K562 (cell line): ENCODE results near the gene CBX3. TPM values are rescaled to one million over a fixed set of nuclear protein-coding genes. Genes with fewer than 3 reads are reported as not detected.

Source experiments
- ATF2 ChIP-seq: sonication (generic); formaldehyde crosslinking; IDR thresholded peaks from 2 replicates; pipeline ENCODE4 v1.8.1; 2022; ENCODE audit warnings: missing genetic modification reagents
- BRD9 ChIP-seq: fragments of 450-650 bp; IDR thresholded peaks from 2 replicates; pipeline ENCODE4 v1.6.1; 2018; ENCODE audit warnings: low read depth; ENCODE audit not compliant: partially characterized antibody
- CREB1 ChIP-seq, 2 experiments: sonication (generic) in 1 of 2; formaldehyde crosslinking in 1 of 2; IDR thresholded peaks; 2 replicates each; pipeline versions ENCODE4 v1.6.1 to v1.8.0; 2012 to 2022; ENCODE audit warnings: inconsistent platforms in 1 of 2, mild to moderate bottlenecking in 1 of 2, missing genetic modification reagents in 1 of 2, moderate library complexity in 1 of 2
- CXXC5 ChIP-seq: fragments of 250-450 bp; sonication (Bioruptor Pico); IDR thresholded peaks from 2 replicates; pipeline ENCODE4 v1.8.0; 2022; ENCODE audit warnings: inconsistent platforms, mild to moderate bottlenecking, moderate library complexity
- EHMT2 ChIP-seq: fragments of 450-650 bp; IDR thresholded peaks from 2 replicates; pipeline ENCODE4 v1.6.1; 2018; ENCODE audit warnings: antibody characterized with exemption
- GABPB2 ChIP-seq: fragments of 250-450 bp; sonication (Bioruptor Pico); conservative IDR thresholded peaks from 2 replicates; pipeline ENCODE4 v1.5.1; 2021; ENCODE audit warnings: mild to moderate bottlenecking
- GTF2A2 ChIP-seq: IDR thresholded peaks from 2 replicates; pipeline ENCODE4 v1.6.1; 2016; ENCODE audit warnings: mild to moderate bottlenecking, missing genetic modification characterization, missing compliant biosample characterization
- HDAC3 ChIP-seq: fragments of 450-650 bp; IDR thresholded peaks from 2 replicates; pipeline ENCODE4 v1.6.1; 2018; ENCODE audit warnings: borderline replicate concordance, mild to moderate bottlenecking, moderate library complexity; ENCODE audit not compliant: partially characterized antibody
- HDGF ChIP-seq: fragments of 450-650 bp; IDR thresholded peaks from 2 replicates; pipeline ENCODE4 v1.6.1; 2016
- MAFK ChIP-seq: IDR thresholded peaks from 2 replicates; pipeline ENCODE4 v1.6.1; 2011; ENCODE audit warnings: low read length, improper control_type of control experiment
- MTA2 ChIP-seq: fragments of 450-650 bp; IDR thresholded peaks from 2 replicates; pipeline ENCODE4 v1.6.1; 2016; ENCODE audit warnings: low read depth
- NBN ChIP-seq: fragments of 450-650 bp; IDR thresholded peaks from 2 replicates; pipeline ENCODE4 v1.6.1; 2016; ENCODE audit warnings: low read depth, mild to moderate bottlenecking
- NCOA1 ChIP-seq: fragments of 450-650 bp; IDR thresholded peaks from 2 replicates; pipeline ENCODE4 v1.6.1; 2016; ENCODE audit warnings: low read depth
- NFIC ChIP-seq: fragments of 450-650 bp; IDR thresholded peaks from 2 replicates; pipeline ENCODE4 v1.6.1; 2017; ENCODE audit warnings: mild to moderate bottlenecking, inconsistent platforms
- NRF1 ChIP-seq, 2 experiments: fragments of 450-650 bp; IDR thresholded peaks in 1 of 2; conservative IDR thresholded peaks in 1 of 2; 2 replicates each; pipeline ENCODE4 v1.6.1; 2014; ENCODE audit warnings: mild to moderate bottlenecking in 2 of 2
- PHB2 ChIP-seq: fragments of 450-650 bp; IDR thresholded peaks from 2 replicates; pipeline ENCODE4 v1.6.1; 2017; ENCODE audit warnings: low read depth
- RAD51 ChIP-seq: fragments of 450-650 bp; IDR thresholded peaks from 2 replicates; pipeline ENCODE4 v1.7.1; 2016; ENCODE audit warnings: low read depth, mild to moderate bottlenecking, borderline replicate concordance
- RBM22 ChIP-seq: fragments of 200-400 bp; formaldehyde crosslinking; IDR thresholded peaks from 2 replicates; pipeline ENCODE4 v1.6.1; 2018; ENCODE audit warnings: low read length, low read depth; ENCODE audit not compliant: poor library complexity, severe bottlenecking
- SOX6 ChIP-seq: fragments of 450-650 bp; IDR thresholded peaks from 2 replicates; pipeline ENCODE4 v1.6.1; 2014; ENCODE audit warnings: mild to moderate bottlenecking
- STAT5A ChIP-seq: IDR thresholded peaks from 2 replicates; pipeline ENCODE4 v1.6.1; 2012; ENCODE audit warnings: low read length, inconsistent platforms, borderline replicate concordance
- TAL1 ChIP-seq: fragments of 450-650 bp; IDR thresholded peaks from 2 replicates; pipeline ENCODE4 v1.6.1; 2016; ENCODE audit warnings: mild to moderate bottlenecking
- TEAD4 ChIP-seq, 2 experiments: sonication (generic) in 1 of 2; formaldehyde crosslinking in 1 of 2; IDR thresholded peaks; 2 replicates each; pipeline versions ENCODE4 v1.6.1 to v1.8.0; 2012 to 2022; ENCODE audit warnings: borderline replicate concordance in 1 of 2, inconsistent platforms in 1 of 2, low read length in 1 of 2, mild to moderate bottlenecking in 1 of 2, missing genetic modification reagents in 1 of 2
- TFE3 ChIP-seq: fragments of 450-650 bp; formaldehyde crosslinking; IDR thresholded peaks from 2 replicates; pipeline ENCODE4 v1.4.0; 2020; ENCODE audit warnings: mild to moderate bottlenecking, mixed read lengths
- ZNF165 ChIP-seq: fragments of 250-450 bp; sonication (Bioruptor Pico); IDR thresholded peaks from 2 replicates; pipeline ENCODE4 v1.4.0; 2020; ENCODE audit warnings: borderline replicate concordance
- polyA plus RNA-seq, 8 experiments: library from polyadenylated mRNA; depleted of rRNA in 4 of 8; stranded (reverse) in 5 of 8; unstranded in 3 of 8; fragments of >200 nt; fragmentation: Nextera tagmentation in 2 of 8; fragmentation: Illumina TruSeq in 1 of 8; extraction: Ambion mirVana in 2 of 8; extraction: Trizol in 1 of 8; gene quantifications; 2 replicates each; pipeline versions ENCODE4 v1.2.1 to v1.2.3, GENCODE V29; 2011 to 2014; ENCODE audit warnings: inconsistent platforms in 1 of 8, missing spikeins in 1 of 8
- total RNA-seq, 7 experiments: library from RNA; depleted of rRNA in 6 of 7; stranded (reverse); fragments of >200 nt in 6 of 7; fragmentation: Illumina TruSeq in 2 of 7; extraction: Trizol in 2 of 7; gene quantifications; 2 replicates each; pipeline versions ENCODE4 v1.2.1 to v1.2.3, GENCODE V29; 2011 to 2021; ENCODE audit warnings: low replicate concordance in 1 of 7
- TF ChIP-seq, protein P1 (sequence below), 2 experiments: fragments of 150-350 bp in 1 of 2; IDR thresholded peaks; 2 replicates each; pipeline ENCODE4 v1.6.1; 2012 to 2016; ENCODE audit warnings: low read depth in 2 of 2, low read length in 2 of 2, mild to moderate bottlenecking in 1 of 2, moderate library complexity in 1 of 2

Gene CBX3
- total and polyA plus RNA-seq, 9 of the 15 experiments (the other 6 are each of a cell fraction or from before 2014, with no cell fraction given) = 198 to 413 (median 328) TPM

DNA sequence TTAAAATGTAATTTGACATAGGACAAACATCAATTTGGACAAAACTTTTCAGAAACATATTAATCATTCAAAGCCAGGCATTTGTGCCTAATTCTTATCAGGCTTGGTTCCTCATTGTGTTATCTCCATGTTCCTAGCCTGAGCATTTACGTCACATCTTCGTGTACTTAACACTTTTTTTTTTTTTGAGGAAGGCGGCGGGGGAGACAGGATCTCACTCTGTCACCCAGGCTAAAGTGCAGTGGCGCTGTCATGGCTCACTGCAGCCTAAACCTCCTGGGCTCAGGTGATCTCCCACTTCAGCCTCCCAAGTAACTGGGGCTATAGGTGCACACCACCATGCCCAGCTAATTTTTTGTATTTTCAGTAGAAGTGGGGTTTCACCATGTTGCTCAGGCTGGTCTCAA lies 20.8 kb upstream of the CBX3 start (continued):
- TF ChIP-seq, protein P1, sequence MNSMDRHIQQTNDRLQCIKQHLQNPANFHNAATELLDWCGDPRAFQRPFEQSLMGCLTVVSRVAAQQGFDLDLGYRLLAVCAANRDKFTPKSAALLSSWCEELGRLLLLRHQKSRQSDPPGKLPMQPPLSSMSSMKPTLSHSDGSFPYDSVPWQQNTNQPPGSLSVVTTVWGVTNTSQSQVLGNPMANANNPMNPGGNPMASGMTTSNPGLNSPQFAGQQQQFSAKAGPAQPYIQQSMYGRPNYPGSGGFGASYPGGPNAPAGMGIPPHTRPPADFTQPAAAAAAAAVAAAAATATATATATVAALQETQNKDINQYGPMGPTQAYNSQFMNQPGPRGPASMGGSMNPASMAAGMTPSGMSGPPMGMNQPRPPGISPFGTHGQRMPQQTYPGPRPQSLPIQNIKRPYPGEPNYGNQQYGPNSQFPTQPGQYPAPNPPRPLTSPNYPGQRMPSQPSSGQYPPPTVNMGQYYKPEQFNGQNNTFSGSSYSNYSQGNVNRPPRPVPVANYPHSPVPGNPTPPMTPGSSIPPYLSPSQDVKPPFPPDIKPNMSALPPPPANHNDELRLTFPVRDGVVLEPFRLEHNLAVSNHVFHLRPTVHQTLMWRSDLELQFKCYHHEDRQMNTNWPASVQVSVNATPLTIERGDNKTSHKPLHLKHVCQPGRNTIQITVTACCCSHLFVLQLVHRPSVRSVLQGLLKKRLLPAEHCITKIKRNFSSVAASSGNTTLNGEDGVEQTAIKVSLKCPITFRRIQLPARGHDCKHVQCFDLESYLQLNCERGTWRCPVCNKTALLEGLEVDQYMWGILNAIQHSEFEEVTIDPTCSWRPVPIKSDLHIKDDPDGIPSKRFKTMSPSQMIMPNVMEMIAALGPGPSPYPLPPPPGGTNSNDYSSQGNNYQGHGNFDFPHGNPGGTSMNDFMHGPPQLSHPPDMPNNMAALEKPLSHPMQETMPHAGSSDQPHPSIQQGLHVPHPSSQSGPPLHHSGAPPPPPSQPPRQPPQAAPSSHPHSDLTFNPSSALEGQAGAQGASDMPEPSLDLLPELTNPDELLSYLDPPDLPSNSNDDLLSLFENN (IDR thresholded peaks at IDR 0.05; ENCODE audit: low read depth in 2 of 2, low read length in 2 of 2) = peak in 1 of 2 experiments; percentile 60; a peak in 1 of 4 replicates
- TF ChIP-seq BRD9 (no peak), ZNF165 (CRISPR knock-in tag) (no peak), SOX6 (peak; percentile 75), CXXC5 (CRISPR knock-in tag) (peak; percentile 65), STAT5A (peak; percentile 61; the same call in 1 of the 2 replicates), NRF1 (conservative IDR thresholded peaks at IDR 0.05 in 1 of 2, IDR thresholded peaks at IDR 0.05 in 1 of 2) (peak; percentile 52 to 59; a peak in 3 of 4 replicates), MAFK (0 out of 2 replicates have a peak, but pooled peaks have one; percentile 6), GTF2A2 (tag) (no peak), PHB2 (peak; percentile 35; the same call in 1 of the 2 replicates), MTA2 (peak; percentile 79), TFE3 (CRISPR knock-in tag) (no peak), HDAC3 (peak; percentile 56), HDGF (0 out of 2 replicates have a peak, but pooled peaks have one; percentile 50), NFIC (peak; percentile 48), RBM22 (no peak), CREB1 (IDR thresholded peaks at IDR 0.05) (peak; percentile 88), CREB1 (CRISPR knock-in tag; IDR thresholded peaks at IDR 0.05) (peak; percentile 83), EHMT2 (peak; percentile 82), ATF2 (CRISPR knock-in tag) (no peak), RAD51 (0 out of 2 replicates have a peak, but pooled peaks have one; percentile 39), NCOA1 (peak; percentile 70), TEAD4 (IDR thresholded peaks at IDR 0.05; ENCODE audit: low read length) (peak; percentile 86), TEAD4 (CRISPR knock-in tag; IDR thresholded peaks at IDR 0.05; ENCODE audit: borderline replicate concordance) (no peak), NBN (0 out of 2 replicates have a peak, but pooled peaks have one; percentile 67), TAL1 (peak; percentile 80), GABPB2 (CRISPR knock-in tag) (no peak)
